Tongue (tissue), 2 donors: Measurements from ENCODE around the gene NOD2. TPM values are rescaled to one million over a fixed set of nuclear protein-coding genes. Genes with fewer than 3 reads are reported as not detected.

Experiments
- DNase-seq: peaks from one replicate; pipeline ENCODE4 v3.0.0-alpha.2; 2015
- total RNA-seq: library from RNA; depleted of rRNA; stranded (reverse); fragments of >200 nt; gene quantifications from one replicate; pipeline ENCODE4 v1.2.3, GENCODE V29; 2014

NOD2 gene
- total RNA-seq, 1 donor from 2014 or later = 2.5 TPM

DNA sequence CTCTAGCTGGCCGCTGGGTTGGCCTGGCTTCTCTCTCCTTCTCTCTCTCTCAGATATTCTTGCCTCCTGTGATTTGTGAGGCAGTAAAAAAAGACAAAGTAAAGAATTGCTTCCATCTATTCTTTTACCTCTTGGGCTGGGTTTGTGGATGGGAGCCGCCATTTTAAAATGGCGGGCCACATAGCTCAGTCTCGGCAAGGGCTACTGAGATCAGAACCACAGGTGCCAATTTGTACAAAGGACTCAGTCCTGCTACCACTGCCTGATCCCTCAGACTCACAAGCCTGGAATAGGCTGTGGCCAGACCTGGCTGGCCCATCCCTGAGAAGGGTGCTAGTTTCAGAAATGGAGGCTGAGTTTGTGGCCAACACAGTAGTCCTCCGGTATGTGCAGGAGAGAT is 24.1 kb downstream of the NOD2 start:
- no peak for DNase-seq

DNA sequence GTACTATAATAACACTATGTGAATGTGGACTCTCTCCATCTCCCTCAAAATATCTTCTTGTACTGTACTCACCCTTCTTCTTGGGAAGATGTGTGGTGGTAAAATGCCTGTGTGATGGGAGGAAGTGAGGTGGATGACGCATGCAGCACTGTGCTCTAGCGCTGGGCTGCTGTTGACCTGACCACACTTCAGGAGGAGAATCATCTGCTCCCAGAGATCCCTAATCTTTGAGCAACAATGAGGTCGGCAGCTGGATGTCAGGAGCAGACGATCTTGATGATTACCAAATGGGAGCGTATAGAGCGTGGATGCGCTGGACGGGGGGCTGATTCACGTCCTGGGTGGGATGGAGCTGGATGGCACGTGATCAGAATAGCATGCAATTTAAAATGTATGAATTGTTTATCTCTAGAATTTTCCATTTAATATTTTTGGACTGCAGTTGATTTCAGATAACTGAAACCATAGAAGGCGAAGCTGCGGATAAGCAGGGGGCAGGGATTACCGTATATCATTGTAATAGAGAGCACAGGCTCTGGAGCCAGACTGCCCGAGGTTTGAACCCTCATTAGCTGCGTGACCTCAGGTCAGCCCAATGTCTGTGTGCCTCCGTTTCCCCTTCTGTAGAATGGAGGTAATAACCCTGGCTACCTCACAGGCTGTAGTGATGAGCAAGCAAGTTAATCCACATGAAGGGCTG is 24.8 kb downstream of the NOD2 start:
- DNase-seq = no peak

DNA sequence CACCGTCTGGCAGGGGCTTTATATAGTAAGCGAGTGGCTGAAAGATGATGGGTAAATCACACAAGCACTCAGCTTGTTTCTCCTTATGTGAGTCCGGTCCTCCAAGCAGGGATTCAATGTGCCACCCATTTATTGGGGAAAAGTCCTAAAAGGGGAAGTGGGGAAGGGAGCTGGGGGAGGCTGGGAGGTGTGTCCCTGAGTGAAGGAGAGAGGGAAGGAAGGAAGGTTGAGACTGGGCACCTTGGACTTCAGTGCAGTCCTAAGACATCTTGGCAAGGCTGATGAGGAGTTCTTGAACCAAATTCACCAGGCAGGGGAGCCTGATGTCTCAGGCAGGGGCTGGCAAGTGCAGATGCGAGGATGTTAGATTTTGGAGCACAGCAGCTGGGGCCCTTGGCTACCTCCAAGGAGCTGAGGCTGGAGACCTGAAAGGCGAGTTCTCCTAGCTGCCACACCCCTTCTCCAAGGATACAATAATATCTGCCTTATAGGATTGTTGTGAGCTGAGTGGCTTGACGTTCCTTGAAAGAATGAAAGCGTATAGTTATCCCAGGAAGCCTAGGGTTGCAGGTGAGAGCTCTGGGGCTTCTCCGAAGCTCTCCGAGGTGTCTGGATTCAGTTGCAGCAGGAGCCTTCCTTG is 25.5 kb downstream of the NOD2 start:
- DNase-seq = no peak

DNA sequence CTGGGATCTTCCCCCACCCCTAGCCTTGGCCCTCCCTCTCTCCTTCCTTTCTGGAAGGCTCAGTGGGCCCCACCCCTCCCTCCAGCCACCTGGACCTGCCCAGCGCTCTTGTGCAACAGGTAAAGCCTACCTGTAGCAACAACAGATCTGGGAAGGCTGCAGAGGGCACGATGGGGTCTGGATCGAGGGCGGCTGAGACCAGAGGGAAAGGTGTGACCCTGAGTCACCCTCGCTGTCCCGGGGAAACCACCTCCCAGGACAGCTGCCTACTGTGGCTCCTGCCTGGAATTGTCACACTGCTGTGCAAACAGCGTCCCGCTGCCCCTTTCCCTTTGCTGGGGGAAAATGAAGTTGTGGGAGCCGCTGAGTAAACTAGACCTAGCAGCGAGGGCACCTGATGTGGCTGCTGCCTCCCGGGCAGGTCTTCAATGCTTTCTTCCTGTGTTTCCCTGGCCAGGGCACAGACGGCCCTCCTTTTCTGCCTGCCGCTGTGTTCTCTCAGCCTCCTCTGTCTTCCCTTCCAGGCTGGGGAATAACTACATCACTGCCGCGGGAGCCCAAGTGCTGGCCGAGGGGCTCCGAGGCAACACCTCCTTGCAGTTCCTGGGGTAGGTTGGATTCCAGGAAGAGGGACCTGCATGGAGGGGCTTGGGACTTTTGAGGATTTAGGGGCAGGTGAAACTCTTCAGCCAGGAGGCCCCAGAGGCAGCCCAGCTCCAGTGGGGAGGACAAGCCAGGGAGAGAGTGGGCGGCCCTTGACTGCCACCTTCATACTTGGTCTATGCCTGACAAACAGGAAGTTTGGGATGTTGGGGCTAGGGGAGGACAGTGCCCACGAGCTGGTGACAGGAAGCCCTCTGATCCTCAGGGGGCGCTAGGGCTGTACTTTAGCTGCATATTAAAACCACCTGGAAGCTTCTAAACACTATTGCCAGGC is 26.3 kb downstream of the NOD2 start:
- no peak for DNase-seq

DNA sequence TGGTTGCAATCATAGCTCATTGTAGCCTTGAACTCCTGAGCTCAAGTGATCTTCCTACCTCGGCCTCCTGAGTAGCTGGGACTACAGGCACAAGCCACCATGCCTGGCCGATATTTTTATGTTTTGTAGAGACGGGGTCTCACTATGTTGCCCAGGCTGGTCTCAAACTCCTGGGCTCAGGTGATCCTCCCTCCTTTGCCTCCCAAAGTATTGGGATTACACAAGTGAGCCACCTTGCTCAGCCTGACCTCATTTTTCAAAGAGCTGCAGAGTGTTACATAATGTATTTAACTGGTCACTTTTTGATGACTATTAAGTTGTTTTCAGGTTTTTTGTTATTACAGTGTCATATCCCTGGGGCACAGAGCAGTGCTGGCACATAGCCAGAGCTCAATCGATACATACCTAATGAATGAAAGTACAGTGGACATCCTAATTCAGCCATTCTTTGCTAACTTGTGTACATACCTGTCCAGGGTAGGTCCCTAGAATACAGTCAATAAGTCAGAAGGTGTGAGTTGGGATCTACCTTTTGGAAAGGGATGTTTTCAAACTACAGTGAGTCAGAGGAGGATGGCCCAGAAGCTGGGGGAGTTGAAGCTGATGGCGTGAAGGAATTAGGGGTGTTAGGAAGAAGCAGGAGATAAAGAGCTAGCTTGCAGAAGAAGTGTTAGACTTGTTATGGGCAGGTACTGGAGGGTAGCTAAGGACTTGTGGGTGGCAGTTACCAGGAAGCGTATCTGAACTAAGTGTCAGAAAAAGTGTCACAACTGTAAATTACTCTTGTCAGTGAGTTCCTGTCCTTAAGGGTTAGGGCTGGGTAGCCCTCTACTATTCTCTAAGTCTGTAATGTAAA is 28.4 kb downstream of the NOD2 start:
- no peak for DNase-seq

DNA sequence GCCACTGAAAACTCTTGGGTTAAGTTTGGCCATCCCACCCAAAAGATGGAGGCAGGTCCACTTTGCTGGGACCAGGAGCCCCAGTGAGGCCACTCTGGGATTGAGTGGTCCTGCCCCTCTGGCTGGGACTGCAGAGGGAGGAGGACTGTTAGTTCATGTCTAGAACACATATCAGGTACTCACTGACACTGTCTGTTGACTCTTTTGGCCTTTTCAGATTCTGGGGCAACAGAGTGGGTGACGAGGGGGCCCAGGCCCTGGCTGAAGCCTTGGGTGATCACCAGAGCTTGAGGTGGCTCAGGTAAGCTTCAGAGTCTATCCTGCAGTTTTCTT is 29.0 kb downstream of the NOD2 start:
- no peak for DNase-seq

DNA sequence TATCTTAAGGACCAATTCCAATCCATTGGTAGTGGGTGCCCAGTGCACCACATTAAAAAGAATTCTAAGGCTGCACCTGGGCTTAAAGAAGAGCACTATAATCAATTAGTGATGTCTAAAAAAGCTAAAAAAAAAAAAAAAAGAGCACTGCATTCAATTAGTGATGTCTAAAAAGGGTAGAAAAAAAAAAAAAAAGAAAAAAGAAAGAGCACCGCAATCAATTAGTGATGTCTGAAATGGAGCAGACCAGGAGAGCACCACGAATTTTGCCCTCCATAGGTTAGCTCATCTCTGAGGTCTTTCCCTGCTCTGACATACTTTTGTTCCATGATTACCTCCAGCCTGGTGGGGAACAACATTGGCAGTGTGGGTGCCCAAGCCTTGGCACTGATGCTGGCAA is 29.6 kb downstream of the NOD2 start:
- DNase-seq = no peak

DNA sequence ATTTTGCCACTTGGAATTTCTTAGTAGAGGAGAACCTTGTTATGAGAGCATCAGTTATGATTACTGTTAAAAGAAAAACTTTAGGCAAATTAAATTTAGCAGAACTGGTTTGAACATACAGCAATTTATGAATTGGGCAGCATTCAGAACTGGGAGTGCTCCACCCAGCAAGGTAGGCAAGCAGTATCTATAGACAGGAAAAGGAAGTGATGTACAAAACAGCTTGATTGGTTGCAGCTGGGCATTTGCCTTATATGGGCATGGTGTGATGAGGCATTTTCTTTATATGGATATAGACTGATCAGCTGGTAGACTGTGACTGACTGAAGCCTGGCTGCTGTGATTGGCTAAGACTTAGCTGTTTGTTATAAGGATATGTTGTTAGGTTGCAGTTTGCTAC is 30.9 kb downstream of the NOD2 start:
- no peak for DNase-seq

DNA sequence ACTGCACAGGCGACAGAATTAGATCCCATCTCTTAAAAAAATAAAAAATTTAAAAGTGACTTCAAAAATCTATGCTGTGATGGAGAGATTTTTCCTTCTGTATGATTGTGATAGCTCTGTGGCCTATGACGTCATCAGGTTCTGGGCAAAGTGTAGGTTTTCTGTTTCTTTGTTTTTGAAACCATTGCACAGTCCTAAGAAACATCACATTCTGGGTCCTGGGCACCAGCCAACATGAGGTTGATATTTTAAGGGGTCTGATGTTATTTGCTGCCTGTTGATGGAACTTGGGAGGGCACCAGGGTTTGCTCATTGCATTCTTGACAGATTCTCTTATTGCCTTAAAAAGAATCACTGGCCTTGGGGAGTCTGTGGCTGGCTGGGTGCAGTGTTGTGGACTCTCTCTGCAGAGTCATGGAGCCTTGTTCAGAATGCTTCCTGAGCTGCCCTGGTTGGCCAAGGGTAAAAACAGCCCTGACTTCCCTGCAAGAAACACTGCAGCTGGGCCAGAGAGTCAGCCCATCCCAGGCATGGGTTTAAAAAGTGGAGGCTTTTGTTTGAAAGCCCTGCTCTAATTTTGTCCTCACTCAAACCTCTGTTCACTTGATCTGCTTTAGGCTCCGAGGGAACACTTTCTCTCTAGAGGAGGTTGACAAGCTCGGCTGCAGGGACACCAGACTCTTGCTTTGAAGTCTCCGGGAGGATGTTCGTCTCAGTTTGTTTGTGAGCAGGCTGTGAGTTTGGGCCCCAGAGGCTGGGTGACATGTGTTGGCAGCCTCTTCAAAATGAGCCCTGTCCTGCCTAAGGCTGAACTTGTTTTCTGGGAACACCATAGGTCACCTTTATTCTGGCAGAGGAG is 38.0 kb downstream of the NOD2 start:
- peak; percentile 36 for DNase-seq

DNA sequence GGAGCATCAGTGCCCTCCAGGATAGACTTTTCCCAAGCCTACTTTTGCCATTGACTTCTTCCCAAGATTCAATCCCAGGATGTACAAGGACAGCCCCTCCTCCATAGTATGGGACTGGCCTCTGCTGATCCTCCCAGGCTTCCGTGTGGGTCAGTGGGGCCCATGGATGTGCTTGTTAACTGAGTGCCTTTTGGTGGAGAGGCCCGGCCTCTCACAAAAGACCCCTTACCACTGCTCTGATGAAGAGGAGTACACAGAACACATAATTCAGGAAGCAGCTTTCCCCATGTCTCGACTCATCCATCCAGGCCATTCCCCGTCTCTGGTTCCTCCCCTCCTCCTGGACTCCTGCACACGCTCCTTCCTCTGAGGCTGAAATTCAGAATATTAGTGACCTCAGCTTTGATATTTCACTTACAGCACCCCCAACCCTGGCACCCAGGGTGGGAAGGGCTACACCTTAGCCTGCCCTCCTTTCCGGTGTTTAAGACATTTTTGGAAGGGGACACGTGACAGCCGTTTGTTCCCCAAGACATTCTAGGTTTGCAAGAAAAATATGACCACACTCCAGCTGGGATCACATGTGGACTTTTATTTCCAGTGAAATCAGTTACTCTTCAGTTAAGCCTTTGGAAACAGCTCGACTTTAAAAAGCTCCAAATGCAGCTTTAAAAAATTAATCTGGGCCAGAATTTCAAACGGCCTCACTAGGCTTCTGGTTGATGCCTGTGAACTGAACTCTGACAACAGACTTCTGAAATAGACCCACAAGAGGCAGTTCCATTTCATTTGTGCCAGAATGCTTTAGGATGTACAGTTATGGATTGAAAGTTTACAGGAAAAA is 38.8 kb downstream of the NOD2 start:
- peak; percentile 51 for DNase-seq

DNA sequence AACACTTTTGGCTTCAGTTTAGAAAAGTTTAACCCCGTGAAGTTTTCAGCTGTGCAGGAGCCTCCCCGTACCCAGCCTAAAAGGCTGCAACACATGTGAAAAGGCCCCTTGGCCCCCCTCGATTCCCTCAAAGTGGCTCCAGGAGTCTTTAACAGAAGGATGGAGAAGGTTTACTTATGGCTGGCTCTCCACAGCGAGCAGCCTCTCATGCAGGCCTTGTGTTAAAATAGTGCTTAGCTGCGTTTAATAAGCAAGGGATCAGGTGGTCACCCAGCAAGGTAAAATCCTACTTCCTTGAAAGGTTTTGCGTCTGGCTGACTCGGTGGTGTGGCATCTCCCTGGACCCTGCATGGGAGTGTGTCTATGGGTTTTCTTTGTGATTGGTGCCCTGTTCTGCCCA is 40.1 kb downstream of the NOD2 start:
- DNase-seq = no peak

DNA sequence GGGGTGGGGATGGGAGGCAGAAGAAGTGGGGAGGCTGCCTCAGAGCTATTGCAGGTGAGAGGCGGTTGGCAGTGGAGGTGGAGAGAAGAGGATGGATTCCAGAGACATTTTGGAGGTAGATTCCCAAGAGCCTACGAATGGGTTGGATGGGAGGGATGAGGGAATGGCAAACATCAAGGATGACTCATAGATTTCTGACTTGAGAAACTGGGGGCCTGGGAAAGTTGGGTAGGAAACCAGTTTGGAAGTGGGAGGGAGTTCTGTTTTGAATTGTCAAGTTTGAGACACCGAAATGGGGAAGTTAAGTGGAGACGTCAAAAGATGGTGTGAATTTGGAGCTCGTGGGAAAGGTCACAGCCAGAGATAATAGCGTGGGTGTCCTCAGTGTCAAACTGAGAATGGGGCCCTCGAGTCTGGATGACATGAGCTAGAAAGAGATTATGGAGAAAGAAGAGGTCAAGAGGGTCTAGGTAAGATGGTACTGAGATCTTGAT is 42.3 kb downstream of the NOD2 start:
- no peak for DNase-seq

DNA sequence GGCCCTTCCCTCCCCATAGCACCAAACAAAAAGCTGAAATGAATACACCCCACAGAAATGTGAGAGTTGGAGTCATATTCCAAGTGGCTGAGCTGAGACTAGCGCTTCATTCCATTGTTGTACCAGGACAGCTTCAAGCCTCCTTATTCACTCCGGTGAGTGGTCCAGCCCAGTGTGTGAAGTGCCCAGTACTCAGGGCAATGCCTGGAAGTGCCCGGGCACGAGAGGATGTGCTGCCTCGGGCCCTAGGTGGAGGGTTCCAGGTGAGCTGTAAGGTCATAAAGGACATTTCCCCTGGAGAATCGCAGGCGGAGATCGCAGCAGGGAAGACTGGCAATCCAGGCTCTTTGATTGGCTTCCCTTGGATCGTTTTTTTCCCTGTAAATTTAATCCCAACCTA is 43.0 kb downstream of the NOD2 start:
- no peak for DNase-seq

DNA sequence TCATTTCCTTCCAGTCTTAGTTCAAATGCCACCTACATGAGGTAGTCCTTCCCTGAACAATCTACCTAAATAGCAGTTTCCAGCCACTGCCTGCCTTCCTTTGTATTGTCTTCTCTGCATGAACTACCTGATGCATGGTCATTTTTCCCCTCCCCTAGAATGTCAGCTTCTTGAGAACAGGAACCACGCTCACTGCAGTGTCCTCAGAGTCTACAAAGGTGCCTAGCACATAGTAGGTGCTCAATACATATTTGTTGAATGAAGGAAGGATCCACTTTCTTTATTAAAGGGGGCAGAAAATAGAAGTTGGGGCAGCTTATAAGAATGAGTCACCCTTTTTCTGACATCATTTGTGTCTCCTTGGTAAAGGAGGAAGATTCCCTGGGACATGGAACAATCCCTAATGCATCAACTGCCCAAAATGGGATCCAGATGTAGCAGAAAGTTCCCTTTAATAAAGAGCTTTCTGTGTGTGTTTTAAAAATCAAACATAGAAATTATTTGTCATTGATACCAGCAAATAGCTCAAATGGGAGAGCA is 44.1 kb downstream of the NOD2 start:
- DNase-seq = no peak

DNA sequence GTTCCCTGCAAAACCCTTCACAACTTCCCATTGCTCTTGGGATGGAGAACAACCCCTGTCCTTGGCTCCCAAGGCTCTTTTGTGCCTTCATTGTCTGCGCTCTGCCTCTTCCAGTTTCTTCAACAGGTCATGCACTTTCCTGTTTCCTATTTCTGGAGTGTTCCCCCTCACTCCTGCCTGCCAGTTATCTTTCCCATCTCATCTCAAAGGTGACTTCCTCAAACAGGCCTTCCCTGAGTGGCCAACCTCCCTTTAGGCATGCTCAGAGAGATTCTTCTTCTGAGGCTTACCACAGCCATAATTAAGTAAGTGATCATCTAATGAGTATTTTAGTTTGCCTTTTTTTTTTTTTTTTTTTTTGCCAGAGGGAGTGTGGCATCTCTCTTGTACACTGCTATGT is 45.6 kb downstream of the NOD2 start:
- DNase-seq = no peak

DNA sequence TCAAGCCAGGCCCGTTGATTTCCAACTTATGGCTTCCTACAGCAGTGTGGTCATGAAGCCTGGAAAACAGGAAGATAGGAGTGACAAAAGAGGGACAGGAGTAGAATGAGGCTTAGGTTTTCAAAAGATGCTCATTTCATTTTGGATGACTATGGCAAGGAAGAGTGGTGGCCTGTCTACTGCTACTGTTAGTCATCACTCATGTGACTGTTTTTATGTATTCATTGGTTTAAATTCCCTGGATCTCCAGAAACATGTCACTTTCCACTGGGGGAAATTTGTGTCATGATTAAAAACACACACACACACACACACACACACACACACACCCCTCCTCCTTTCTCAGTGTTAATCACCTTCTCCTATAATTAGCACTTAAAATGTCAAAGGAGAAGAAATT is 47.3 kb downstream of the NOD2 start:
- DNase-seq = no peak

DNA sequence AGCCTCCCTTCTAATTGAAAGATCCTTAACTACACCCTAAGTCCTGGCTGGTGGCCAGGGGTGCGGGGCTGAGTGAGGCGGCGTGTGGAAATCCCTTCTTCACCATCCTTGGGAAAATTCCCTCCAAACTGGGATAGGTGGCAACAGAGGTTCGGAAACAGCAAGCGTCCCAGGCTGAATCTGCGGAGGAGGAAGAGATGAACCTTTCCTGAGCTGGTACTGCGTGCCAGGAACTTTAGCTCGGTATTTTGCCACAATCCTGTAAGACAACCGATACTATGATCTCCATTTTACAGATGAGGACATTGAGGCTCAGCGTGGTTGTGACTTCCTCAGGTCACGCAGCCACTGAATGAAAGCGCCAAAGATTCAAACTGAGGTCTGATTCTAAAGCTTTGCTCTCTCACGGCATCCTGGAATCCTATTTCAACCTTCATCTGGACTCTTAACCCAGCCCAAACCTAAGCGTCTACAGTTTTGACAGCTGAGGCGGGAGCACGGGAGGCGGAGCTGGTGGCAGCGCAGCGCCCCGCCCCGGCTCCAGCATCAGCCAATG is 47.9 kb downstream of the NOD2 start:
- DNase-seq = no peak

DNA sequence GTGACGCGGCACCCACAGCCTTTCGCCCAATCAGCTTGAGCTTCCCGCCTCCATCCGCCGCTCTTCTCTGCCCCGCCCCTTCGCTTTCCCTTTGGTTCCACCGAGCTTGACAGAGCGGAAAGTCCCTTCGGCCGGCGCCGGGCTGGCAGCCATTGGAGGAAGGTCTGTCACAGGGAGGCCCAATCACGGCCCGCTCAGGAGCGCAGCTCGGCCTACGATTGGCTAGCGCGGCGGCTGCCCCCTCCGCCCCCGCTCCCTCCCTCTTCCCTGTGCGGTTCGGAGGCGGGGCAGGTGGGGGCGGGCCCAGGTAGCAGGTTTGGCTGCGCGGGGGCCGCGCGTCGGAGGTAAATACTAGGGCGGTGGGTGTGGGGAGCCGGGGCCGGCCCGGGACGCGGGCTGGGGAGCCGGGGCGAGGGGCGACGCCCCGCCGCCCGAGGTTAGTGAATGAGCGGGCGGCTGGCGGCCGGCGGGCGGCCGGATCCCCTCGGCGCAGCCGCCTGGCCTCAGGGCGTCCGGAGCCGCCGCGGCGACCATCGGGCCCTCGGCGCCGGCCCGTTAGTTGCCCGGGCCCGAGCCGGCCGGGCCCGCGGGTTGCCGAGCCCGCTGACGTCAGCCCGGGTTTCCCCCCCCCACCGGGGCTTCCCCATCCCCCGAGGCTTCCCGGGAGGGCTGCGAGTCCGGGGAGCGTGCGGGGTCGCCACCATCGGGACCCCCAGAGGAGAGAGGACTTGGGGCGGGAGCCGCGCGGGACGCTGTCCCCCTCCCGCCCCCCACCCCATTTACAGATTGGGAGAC is 48.6 kb downstream of the NOD2 start, which contains the start of gene CYLD:
CYLD (plus strand) TSS at position 306 of the 795 bp plus-strand sequence. CDS start 7,613 bp downstream, outside the sequence.
- peak; percentile 100 for DNase-seq
